ENCODE results near the gene SNW1.
"Not testable (repeated sequence)": the region's sequence is repeated elsewhere in the genome, so short reads cannot be mapped to it uniquely, and the experiment has no call there.

SNW1 gene

GRCh38 chr14:77747425-77747824 lies 13.5 kb downstream of the SNW1 start:
- DNase-seq: not testable (repeated sequence)

- DNase-seq: peak; percentile 83
These were observed 14.8 kb downstream of the SNW1 start for GRCh38 chr14:77746064-77746702.

GRCh38 chr14:77741438-77741837 lies 19.5 kb downstream of the SNW1 start:
- no peak for DNase-seq

GRCh38 chr14:77738559-77739250 lies 22.3 kb downstream of the SNW1 start:
- no peak for DNase-seq

GRCh38 chr14:77730976-77731497 lies 29.9 kb downstream of the SNW1 start:
- DNase-seq: no peak

- DNase-seq: no peak
These were observed 38.7 kb downstream of the SNW1 start for GRCh38 chr14:77722301-77722700.

- no peak for DNase-seq
These were observed 39.5 kb downstream of the SNW1 start for GRCh38 chr14:77721437-77721836.

GRCh38 chr14:77717608-77718305 lies 43.2 kb downstream of the SNW1 start:
- no peak for DNase-seq

- no peak for DNase-seq
These were observed 46.0 kb downstream of the SNW1 start for GRCh38 chr14:77714926-77715325.

GRCh38 chr14:77710364-77710763 lies 50.6 kb downstream of the SNW1 start:
- DNase-seq: no peak

- DNase-seq: no peak
These were observed 51.5 kb downstream of the SNW1 start for GRCh38 chr14:77709412-77709811.

- DNase-seq: no peak
These were observed 52.2 kb downstream of the SNW1 start for GRCh38 chr14:77708749-77709148.

GRCh38 chr14:77707724-77708408 lies 53.1 kb downstream of the SNW1 start, which contains the start of the genes ALKBH1 and SLIRP:
Gene ALKBH1 (minus strand): TSS chr14:77708023. CDS start chr14:77708004, 19 bp downstream.
Gene SLIRP (plus strand): TSS chr14:77708103. CDS start chr14:77708112, 9 bp downstream.
- peak; percentile 71 for DNase-seq

GRCh38 chr14:77707355-77707723 lies 53.6 kb downstream of the SNW1 start:
- peak; percentile 29 for DNase-seq

- DNase-seq: no peak
These were observed 69.7 kb downstream of the SNW1 start for GRCh38 chr14:77691259-77691658.

- no peak for DNase-seq
These were observed 78.8 kb downstream of the SNW1 start for GRCh38 chr14:77682158-77682553.

- DNase-seq: peak; percentile 31
These were observed 79.5 kb downstream of the SNW1 start for GRCh38 chr14:77681196-77682157.

GRCh38 chr14:77674931-77675330 lies 86.0 kb downstream of the SNW1 start:
- no peak for DNase-seq

GRCh38 chr14:77673193-77673592 lies 87.8 kb downstream of the SNW1 start:
- DNase-seq: no peak
